C1 segment of cervical spinal cord (tissue), 14 donors: Measurements from ENCODE around the gene CAPRIN2.

ENCODE experiments used
- DNase-seq, 14 donors: peaks; one replicate each; lab custom pipeline; 2025; lab: John Stamatoyannopoulos, UW

Gene CAPRIN2

GRCh38 chr12:30700216-30700900, 54.4 kb downstream of the CAPRIN2 start:
- DNase-seq = no peak

DNA sequence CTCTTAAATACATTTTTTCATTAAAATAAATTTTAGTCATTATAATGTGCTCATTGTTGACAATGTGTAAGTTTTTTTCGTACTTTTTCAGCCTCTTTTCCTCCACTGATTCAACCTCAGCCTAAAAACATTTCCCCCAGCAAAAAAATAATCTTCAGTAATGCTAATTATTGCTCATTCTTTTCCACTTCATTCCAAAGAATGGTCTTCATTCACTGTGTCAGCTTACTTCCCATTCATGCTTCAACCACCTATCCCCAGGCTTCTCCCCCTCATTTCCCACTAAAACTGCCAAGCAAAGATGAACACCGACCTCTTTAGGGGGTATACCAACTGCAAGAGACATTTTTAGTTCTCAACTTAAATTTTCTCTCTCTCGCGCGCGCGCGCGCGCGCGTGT, 56.4 kb downstream of the CAPRIN2 start:
- no peak for DNase-seq

- no peak for DNase-seq
These were observed 57.8 kb downstream of the CAPRIN2 start for GRCh38 chr12:30696943-30697342.

DNA sequence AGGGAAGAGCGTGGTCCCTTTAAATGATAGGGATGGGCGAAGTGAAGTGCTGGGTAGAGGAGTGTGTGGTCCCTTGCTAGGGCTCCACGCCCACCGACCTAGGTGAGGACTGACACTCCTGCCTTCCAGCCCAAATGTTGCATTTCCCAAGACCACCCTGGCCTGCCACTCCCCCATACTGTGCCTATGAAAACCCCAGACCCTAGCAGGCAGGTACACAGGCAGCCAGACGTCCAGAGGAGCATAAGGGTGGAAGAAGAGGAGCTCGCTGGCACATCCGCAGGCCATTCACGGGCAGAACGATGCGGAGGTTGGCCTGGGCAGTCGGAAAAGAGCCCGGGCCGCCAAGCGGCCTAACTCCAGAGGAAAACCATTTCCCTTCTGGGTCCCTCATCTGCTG, 58.3 kb downstream of the CAPRIN2 start:
- peak in 1 of 14 donors; percentile 6 for DNase-seq

- no peak for DNase-seq
These were observed 58.7 kb downstream of the CAPRIN2 start for GRCh38 chr12:30696103-30696408.

- peak; percentile 33 to 90 (median 83) for DNase-seq
These were observed 59.3 kb downstream of the CAPRIN2 start, which contains the start of gene IPO8 for GRCh38 chr12:30695199-30696102. TSS of gene IPO8 (minus strand) at chr12:30695869. CDS start at chr12:30695647, 222 bp downstream.

GRCh38 chr12:30694412-30695198, 60.1 kb downstream of the CAPRIN2 start:
- peak in 6 of 14 donors; percentile 8 to 66 (median 42) for DNase-seq

- no peak for DNase-seq
These were observed 62.3 kb downstream of the CAPRIN2 start for GRCh38 chr12:30692470-30692869.

DNA sequence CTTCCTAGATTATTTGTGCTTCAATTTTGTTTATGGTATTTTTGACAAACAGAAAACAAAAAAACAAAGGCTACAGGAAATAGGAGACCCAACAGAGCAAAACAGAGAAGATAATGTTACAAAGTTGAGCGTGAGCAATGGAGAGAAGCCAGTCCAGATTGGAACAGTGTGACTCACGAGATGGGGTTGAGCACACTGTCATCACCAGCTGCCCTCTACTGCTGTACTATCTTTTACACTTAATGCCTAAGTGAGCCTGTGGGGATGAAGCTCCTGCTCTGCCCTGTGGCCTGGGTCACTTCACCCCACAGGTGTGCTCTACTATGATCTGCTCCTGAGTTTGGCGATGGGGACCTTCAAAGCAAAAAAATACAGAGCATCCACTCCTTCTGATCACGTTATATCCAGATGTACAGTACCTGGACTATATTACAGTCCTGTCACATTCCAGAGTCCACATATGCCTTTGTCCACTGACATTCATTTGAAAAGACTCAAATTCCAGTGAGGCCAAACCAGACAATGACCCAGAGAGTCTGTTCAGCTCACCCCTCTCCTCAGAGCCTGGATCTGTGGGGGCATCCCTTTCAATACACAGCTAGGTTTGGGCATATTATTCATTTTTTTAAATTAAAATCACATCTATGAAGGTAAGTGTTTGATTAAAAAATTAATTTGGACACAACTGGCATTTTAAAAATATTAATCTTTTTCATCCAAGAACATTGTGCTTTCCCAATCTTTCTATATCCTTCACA, 63.5 kb downstream of the CAPRIN2 start:
- DNase-seq = no peak

GRCh38 chr12:30687265-30687986, 67.3 kb downstream of the CAPRIN2 start:
- no peak for DNase-seq

GRCh38 chr12:30679241-30679640, 75.5 kb downstream of the CAPRIN2 start:
- DNase-seq = no peak

DNA sequence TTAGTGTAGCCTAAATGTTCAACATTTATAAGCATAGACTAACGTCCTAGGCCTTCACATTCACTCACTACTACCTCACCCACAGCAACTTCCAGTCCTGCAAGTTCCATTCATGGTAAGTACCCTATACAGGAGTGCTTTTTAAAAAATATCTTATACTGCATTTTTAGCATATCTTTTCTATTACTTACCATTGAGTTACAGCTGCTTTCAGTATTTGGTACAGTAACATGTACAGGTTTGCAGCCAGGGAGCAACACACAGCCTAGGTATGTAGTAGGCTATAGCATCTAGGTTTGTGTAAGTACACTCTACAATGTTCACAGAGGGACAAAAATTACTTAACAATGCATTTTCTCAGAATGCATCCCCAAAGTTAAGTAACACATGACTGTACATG, 76.5 kb downstream of the CAPRIN2 start:
- no peak for DNase-seq

GRCh38 chr12:30661210-30661609, 93.5 kb downstream of the CAPRIN2 start:
- DNase-seq = no peak
